ENCODE results near the gene ZAR1L. TPM values are rescaled to one million over a fixed set of nuclear protein-coding genes. Genes with fewer than 3 reads are reported as not detected.

Gene ZAR1L
- polyA plus RNA-seq (2012; ENCODE audit: insufficient read length, low read depth), result not detected

DNA sequence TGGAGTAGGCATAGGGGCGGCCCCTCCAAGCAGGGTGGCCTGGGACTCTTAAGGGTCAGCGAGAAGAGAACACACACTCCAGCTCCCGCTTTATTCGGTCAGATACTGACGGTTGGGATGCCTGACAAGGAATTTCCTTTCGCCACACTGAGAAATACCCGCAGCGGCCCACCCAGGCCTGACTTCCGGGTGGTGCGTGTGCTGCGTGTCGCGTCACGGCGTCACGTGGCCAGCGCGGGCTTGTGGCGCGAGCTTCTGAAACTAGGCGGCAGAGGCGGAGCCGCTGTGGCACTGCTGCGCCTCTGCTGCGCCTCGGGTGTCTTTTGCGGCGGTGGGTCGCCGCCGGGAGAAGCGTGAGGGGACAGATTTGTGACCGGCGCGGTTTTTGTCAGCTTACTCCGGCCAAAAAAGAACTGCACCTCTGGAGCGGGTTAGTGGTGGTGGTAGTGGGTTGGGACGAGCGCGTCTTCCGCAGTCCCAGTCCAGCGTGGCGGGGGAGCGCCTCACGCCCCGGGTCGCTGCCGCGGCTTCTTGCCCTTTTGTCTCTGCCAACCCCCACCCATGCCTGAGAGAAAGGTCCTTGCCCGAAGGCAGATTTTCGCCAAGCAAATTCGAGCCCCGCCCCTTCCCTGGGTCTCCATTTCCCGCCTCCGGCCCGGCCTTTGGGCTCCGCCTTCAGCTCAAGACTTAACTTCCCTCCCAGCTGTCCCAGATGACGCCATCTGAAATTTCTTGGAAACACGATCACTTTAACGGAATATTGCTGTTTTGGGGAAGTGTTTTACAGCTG lies at the start of gene ZAR1L, which contains the start of gene BRCA2:
Gene ZAR1L, minus strand, starts transcription at position 126 of the 790 bp plus-strand sequence. CDS start 3,438 bp downstream, outside the sequence.
Gene BRCA2, plus strand, starts transcription at position 271 of the 790 bp plus-strand sequence. CDS start 953 bp downstream, outside the sequence.
- TF ChIP-seq TAF1 (IDR thresholded peaks at IDR 0.05; ENCODE audit: borderline replicate concordance, insufficient read depth, low read length) (peak; percentile 51; the same call in 1 of the 2 replicates), SIN3A (IDR thresholded peaks at IDR 0.05; ENCODE audit: borderline replicate concordance, insufficient read depth, low read length) (0 out of 2 replicates have a peak, but pooled peaks have one; percentile 33), POLR2AphosphoS5 (IDR thresholded peaks at IDR 0.05; ENCODE audit: low read depth, low read length) (peak; percentile 81), FOXP2 (optimal IDR thresholded peaks at IDR 0.05; ENCODE audit: borderline replicate concordance, extremely low read depth, extremely low read length, insufficient read depth) (peak; percentile 67)
- TF ChIP-seq, protein P1, sequence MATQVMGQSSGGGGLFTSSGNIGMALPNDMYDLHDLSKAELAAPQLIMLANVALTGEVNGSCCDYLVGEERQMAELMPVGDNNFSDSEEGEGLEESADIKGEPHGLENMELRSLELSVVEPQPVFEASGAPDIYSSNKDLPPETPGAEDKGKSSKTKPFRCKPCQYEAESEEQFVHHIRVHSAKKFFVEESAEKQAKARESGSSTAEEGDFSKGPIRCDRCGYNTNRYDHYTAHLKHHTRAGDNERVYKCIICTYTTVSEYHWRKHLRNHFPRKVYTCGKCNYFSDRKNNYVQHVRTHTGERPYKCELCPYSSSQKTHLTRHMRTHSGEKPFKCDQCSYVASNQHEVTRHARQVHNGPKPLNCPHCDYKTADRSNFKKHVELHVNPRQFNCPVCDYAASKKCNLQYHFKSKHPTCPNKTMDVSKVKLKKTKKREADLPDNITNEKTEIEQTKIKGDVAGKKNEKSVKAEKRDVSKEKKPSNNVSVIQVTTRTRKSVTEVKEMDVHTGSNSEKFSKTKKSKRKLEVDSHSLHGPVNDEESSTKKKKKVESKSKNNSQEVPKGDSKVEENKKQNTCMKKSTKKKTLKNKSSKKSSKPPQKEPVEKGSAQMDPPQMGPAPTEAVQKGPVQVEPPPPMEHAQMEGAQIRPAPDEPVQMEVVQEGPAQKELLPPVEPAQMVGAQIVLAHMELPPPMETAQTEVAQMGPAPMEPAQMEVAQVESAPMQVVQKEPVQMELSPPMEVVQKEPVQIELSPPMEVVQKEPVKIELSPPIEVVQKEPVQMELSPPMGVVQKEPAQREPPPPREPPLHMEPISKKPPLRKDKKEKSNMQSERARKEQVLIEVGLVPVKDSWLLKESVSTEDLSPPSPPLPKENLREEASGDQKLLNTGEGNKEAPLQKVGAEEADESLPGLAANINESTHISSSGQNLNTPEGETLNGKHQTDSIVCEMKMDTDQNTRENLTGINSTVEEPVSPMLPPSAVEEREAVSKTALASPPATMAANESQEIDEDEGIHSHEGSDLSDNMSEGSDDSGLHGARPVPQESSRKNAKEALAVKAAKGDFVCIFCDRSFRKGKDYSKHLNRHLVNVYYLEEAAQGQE (IDR thresholded peaks at IDR 0.05; ENCODE audit: insufficient read depth in 1 of 2, low read depth in 2 of 2, low read length in 2 of 2), result no peak

- TF ChIP-seq FOXP2 (optimal IDR thresholded peaks at IDR 0.05; ENCODE audit: borderline replicate concordance, extremely low read depth, extremely low read length, insufficient read depth) (no peak), POLR2AphosphoS5 (IDR thresholded peaks at IDR 0.05; ENCODE audit: low read depth, low read length) (no peak), TAF1 (IDR thresholded peaks at IDR 0.05; ENCODE audit: borderline replicate concordance, insufficient read depth, low read length) (no peak), SIN3A (IDR thresholded peaks at IDR 0.05; ENCODE audit: borderline replicate concordance, insufficient read depth, low read length) (no peak)
- TF ChIP-seq, protein P1 (IDR thresholded peaks at IDR 0.05; ENCODE audit: insufficient read depth in 1 of 2, low read depth in 2 of 2, low read length in 2 of 2), result no peak
Observed at GRCh38 chr13:32362574-32362973, 47.4 kb upstream of the ZAR1L start.

DNA sequence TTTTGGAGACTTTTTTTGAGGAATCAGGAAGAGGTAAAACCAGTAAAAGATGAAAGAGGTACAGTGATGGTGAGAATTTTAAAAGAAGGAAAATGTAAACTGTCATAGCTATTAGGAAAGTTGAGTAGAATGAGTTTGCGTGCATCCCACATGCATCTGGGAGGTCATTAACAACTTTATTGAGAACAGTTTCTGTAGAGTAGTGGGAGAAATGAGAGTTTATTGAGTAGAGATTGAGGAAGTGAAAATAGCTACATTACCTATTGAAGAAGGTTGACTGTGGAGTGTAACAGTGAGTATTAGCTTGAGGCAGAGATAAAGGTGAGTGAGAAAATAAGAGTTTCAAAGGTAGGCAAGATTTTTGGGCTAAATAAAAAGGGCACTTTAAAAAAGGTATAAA lies 38.9 kb upstream of the ZAR1L start:
- TF ChIP-seq TAF1 (IDR thresholded peaks at IDR 0.05; ENCODE audit: borderline replicate concordance, insufficient read depth, low read length) (no peak), POLR2AphosphoS5 (IDR thresholded peaks at IDR 0.05; ENCODE audit: low read depth, low read length) (no peak), SIN3A (IDR thresholded peaks at IDR 0.05; ENCODE audit: borderline replicate concordance, insufficient read depth, low read length) (no peak), FOXP2 (optimal IDR thresholded peaks at IDR 0.05; ENCODE audit: borderline replicate concordance, extremely low read depth, extremely low read length, insufficient read depth) (no peak)
- TF ChIP-seq, protein P1 (IDR thresholded peaks at IDR 0.05; ENCODE audit: insufficient read depth in 1 of 2, low read depth in 2 of 2, low read length in 2 of 2), result no peak

GRCh38 chr13:32347651-32348050 lies 32.5 kb upstream of the ZAR1L start:
- TF ChIP-seq TAF1 (IDR thresholded peaks at IDR 0.05; ENCODE audit: borderline replicate concordance, insufficient read depth, low read length), result no peak

DNA sequence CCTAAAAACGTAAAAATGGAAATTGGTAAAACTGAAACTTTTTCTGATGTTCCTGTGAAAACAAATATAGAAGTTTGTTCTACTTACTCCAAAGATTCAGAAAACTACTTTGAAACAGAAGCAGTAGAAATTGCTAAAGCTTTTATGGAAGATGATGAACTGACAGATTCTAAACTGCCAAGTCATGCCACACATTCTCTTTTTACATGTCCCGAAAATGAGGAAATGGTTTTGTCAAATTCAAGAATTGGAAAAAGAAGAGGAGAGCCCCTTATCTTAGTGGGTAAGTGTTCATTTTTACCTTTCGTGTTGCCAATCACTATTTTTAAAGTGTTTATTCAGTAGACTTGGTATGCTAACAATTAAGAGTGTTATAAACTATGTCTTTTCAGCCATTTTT lies 25.8 kb upstream of the ZAR1L start:
- TF ChIP-seq TAF1 (IDR thresholded peaks at IDR 0.05; ENCODE audit: borderline replicate concordance, insufficient read depth, low read length) (no peak), SIN3A (IDR thresholded peaks at IDR 0.05; ENCODE audit: borderline replicate concordance, insufficient read depth, low read length) (no peak), POLR2AphosphoS5 (IDR thresholded peaks at IDR 0.05; ENCODE audit: low read depth, low read length) (no peak), FOXP2 (optimal IDR thresholded peaks at IDR 0.05; ENCODE audit: borderline replicate concordance, extremely low read depth, extremely low read length, insufficient read depth) (no peak)
- TF ChIP-seq, protein P1 (IDR thresholded peaks at IDR 0.05; ENCODE audit: insufficient read depth in 1 of 2, low read depth in 2 of 2, low read length in 2 of 2), result no peak
